RWPE2 (cell line): ENCODE data around the gene REM2.
"Not testable (repeated sequence)": the region's sequence is repeated elsewhere in the genome, so short reads cannot be mapped to it uniquely, and the experiment has no call there.

Source experiments
- ATAC-seq: fragments of 200-7000 bp; cut with Tn5 transposase; 3 replicates; pipeline ENCODE4 v1.9.1; 2021; ENCODE audit warnings: low read depth
- DNase-seq: peaks from one replicate; pipeline ENCODE4 v3.0.0-alpha.2; 2020; ENCODE audit warnings: low spot score
- H3K27ac ChIP-seq: fragments of 450-650 bp; 2 replicates; pipeline ENCODE4 v1.5.1; 2017; ENCODE audit warnings: mild to moderate bottlenecking; ENCODE audit not compliant: poor library complexity, severe bottlenecking
- H3K27me3 ChIP-seq: fragments of 250-450 bp; sonication (Bioruptor Pico); 2 replicates; pipeline ENCODE4 v1.5.1; 2021; ENCODE audit warnings: mild to moderate bottlenecking, moderate library complexity; ENCODE audit not compliant: insufficient read depth, poor library complexity, severe bottlenecking
- H3K36me3 ChIP-seq: fragments of 250-450 bp; sonication (Bioruptor Pico); 2 replicates; pipeline ENCODE4 v1.5.1; 2020; ENCODE audit warnings: low read depth, mild to moderate bottlenecking, moderate library complexity
- H3K4me1 ChIP-seq: fragments of 250-450 bp; sonication (Bioruptor Pico); 2 replicates; pipeline ENCODE4 v1.5.1; 2021; ENCODE audit warnings: mild to moderate bottlenecking, moderate library complexity; ENCODE audit not compliant: insufficient read depth, poor library complexity, severe bottlenecking
- H3K4me3 ChIP-seq: fragments of 250-450 bp; sonication (Bioruptor Pico); 2 replicates; pipeline ENCODE4 v1.5.1; 2021; ENCODE audit warnings: mild to moderate bottlenecking, moderate library complexity; ENCODE audit not compliant: severe bottlenecking
- H3K9me3 ChIP-seq: fragments of 250-450 bp; sonication (Bioruptor Pico); 2 replicates; pipeline ENCODE4 v1.5.1; 2021; ENCODE audit warnings: mild to moderate bottlenecking, moderate library complexity; ENCODE audit not compliant: severe bottlenecking
- TF ChIP-seq, protein P1 (sequence below): fragments of 450-650 bp; IDR thresholded peaks from one replicate; pipeline ENCODE4 v1.5.1; 2017; ENCODE audit warnings: mild to moderate bottlenecking, moderate library complexity; ENCODE audit not compliant: poor library complexity, severe bottlenecking

The REM2 gene

DNA sequence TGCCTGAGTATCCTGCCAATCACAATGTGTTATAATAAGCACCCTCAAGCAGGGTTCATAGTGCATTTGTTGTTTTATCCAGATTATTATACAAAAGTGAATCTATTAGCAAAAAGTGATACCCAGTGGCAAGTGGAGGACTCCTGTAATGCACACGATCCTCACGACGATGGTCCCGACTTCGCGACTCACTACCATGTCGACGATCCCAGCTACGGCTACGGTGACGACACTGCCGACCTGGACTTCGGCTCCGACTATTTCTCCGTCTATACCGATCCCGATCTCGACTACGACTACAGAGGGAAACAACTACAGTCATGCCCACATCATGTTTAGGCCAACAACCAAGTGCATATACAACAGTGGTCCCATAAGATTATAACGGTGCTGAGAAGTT is 23.1 kb downstream of the REM2 start:
- H3K4me3 ChIP-seq: no peak overlapping the region
- H3K4me1 ChIP-seq: no peaks in the 10 kb centered on the region
- peaks cover 93% of the 10 kb centered on the region for H3K36me3 ChIP-seq
- ATAC-seq (no peak), DNase-seq (no peak)
- no peaks in the 10 kb centered on the region for H3K9me3 ChIP-seq
- H3K27me3 ChIP-seq: no peaks in the 10 kb centered on the region
- TF ChIP-seq, protein P1, sequence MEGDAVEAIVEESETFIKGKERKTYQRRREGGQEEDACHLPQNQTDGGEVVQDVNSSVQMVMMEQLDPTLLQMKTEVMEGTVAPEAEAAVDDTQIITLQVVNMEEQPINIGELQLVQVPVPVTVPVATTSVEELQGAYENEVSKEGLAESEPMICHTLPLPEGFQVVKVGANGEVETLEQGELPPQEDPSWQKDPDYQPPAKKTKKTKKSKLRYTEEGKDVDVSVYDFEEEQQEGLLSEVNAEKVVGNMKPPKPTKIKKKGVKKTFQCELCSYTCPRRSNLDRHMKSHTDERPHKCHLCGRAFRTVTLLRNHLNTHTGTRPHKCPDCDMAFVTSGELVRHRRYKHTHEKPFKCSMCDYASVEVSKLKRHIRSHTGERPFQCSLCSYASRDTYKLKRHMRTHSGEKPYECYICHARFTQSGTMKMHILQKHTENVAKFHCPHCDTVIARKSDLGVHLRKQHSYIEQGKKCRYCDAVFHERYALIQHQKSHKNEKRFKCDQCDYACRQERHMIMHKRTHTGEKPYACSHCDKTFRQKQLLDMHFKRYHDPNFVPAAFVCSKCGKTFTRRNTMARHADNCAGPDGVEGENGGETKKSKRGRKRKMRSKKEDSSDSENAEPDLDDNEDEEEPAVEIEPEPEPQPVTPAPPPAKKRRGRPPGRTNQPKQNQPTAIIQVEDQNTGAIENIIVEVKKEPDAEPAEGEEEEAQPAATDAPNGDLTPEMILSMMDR: no peak
- H3K27ac ChIP-seq: no peak overlapping the region

DNA sequence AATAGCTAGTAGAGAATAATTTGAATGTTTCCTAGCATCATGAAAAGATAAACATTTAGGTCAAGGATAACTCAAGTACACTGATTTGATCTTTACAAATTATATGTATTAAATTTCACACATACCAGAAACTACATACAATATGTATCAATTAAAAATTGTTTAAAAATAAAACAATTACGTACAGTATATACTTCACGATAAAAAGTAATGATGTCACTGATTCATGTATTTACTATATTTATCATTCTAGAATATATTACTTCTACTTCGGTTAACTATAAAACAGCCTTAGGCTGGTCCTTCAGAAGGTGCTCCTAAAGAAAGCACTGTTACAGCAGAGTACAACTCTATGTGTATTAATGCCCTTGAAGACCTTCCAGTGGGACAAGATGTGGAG is 24.4 kb downstream of the REM2 start:
- peaks cover 93% of the 10 kb centered on the region for H3K36me3 ChIP-seq
- H3K27ac ChIP-seq: no peak overlapping the region
- TF ChIP-seq, protein P1: no peak
- DNase-seq (no peak), ATAC-seq (no peak)
- no peak overlapping the region for H3K4me3 ChIP-seq
- no peaks in the 10 kb centered on the region for H3K27me3 ChIP-seq
- no peaks in the 10 kb centered on the region for H3K4me1 ChIP-seq
- H3K9me3 ChIP-seq: no peaks in the 10 kb centered on the region

DNA sequence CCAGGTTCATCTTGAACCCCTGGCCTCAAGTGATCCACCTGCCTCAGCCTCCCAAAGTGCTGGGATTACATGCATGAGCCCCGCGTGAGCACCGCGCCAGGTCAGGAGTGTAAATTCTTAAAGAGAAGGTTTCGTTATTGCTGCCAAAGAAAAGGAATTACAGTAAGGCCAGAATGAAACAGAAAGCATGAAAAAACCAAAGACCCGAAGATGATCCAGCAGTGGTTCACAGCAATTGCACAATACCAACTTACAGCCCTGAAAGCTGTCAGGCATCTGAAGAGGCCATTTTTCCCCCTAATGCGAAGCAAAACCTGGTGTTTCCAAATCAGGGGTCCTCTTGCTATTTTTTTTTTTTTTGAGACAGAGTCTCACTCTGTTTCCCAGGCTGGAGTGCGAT is 25.6 kb downstream of the REM2 start:
- Histone ChIP-seq H3K4me1 (no peaks in the 10 kb centered on the region), H3K27me3 (no peaks in the 10 kb centered on the region), H3K9me3 (no peaks in the 10 kb centered on the region), H3K4me3 (no peak overlapping the region), H3K36me3 (peaks cover 85% of the 10 kb centered on the region), H3K27ac (no peak overlapping the region)
- DNase-seq: no peak
- TF ChIP-seq, protein P1: no peak
- ATAC-seq: no peak

DNA sequence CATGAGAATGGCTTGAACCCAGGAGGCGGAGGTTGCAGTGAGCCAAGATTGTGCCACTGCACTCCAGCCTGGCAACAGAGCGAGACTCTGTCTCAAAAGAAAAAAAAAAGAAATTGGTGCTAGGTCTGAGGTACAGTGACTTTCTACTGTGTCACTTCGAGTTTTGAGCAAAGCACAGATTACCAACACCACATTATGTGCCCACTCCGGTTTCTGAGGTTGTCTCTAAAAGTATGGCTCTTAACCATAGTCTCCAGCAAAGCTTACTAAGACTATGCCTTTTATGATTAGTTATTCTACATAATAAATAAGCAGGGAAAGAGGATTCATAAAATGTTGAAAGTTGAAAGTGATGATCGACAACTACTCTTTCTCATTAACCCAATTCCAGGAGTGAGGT is 27.9 kb downstream of the REM2 start:
- TF ChIP-seq, protein P1: no peak
- Histone ChIP-seq H3K4me1 (no peaks in the 10 kb centered on the region), H3K27ac (no peak overlapping the region), H3K36me3 (peaks cover 71% of the 10 kb centered on the region), H3K27me3 (no peaks in the 10 kb centered on the region), H3K4me3 (no peak overlapping the region), H3K9me3 (no peaks in the 10 kb centered on the region)
- DNase-seq (no peak), ATAC-seq (no peak)

DNA sequence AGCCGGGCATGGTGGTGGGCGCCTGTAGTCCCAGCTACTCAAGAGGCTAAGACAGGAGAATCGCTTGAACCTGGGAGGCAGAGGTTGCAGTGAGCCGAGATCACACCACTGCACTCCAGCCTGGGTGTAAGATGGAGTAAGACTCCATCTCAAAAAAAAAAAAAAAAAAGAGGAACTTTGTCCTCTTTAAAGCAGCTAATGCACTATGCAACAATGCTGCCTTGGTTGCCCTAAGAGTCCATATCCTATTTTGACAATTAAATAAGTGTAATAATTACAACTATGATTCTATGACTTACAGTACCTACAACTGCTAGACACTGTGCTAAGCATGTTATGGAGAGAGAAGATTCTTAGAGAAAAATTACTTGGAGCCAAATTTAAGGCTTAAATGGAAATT is 31.8 kb downstream of the REM2 start:
- peaks cover 52% of the 10 kb centered on the region for H3K36me3 ChIP-seq
- H3K9me3 ChIP-seq, H3K27ac ChIP-seq, H3K27me3 ChIP-seq, DNase-seq, H3K4me3 ChIP-seq, H3K4me1 ChIP-seq, ATAC-seq: not testable (repeated sequence)
